PC-3 (cell line): ENCODE results near the gene SH3RF1. TPM values are rescaled to one million over a fixed set of nuclear protein-coding genes. Genes with fewer than 3 reads are reported as not detected.

ENCODE experiments used
- ATAC-seq: fragments of 200-7000 bp; cut with Tn5 transposase; 2 replicates; pipeline ENCODE4 v1.9.1; 2020; ENCODE audit warnings: mild to moderate bottlenecking, moderate library complexity
- BruUV-seq: library from RNA; stranded (reverse); fragments of 400-500 nt; replicated peaks from 2 replicates; lab custom pipeline; 2021; lab: Mats Ljungman, UMichigan
- CTCF ChIA-PET: fragments of 300-600 bp; sonication (Branson Sonifier 250); formaldehyde crosslinking; loops from one replicate; lab custom pipeline; 2022; ENCODE audit warnings: antibody characterized with exemption; lab: Charles Lee
- POLR2A ChIA-PET: fragments of 300-600 bp; sonication (Branson Sonifier 250); formaldehyde crosslinking; loops from one replicate; lab custom pipeline; 2022; ENCODE audit warnings: antibody characterized with exemption; ENCODE audit not compliant: unreplicated experiment; lab: Charles Lee
- DNase-seq: peaks from one replicate; pipeline ENCODE4 v3.0.0-alpha.2; 2015
- H2AFZ ChIP-seq: fragments of 300-600 bp; sonication (generic); 2 replicates; pipeline ENCODE4 v1.6.0; 2016; ENCODE audit warnings: antibody characterized with exemption, low read length
- H3F3A ChIP-seq: fragments of 300-600 bp; sonication (generic); one replicate; pipeline ENCODE4 v1.6.0; 2017; ENCODE audit warnings: antibody characterized with exemption, low read length, control low read depth, mild to moderate bottlenecking; ENCODE audit not compliant: unreplicated experiment
- H3K27ac ChIP-seq: fragments of 300-600 bp; sonication (generic); 2 replicates; pipeline ENCODE4 v1.5.1; 2016; ENCODE audit warnings: mild to moderate bottlenecking, low read length
- H3K27me3 ChIP-seq: fragments of 300-600 bp; sonication (generic); 2 replicates; pipeline ENCODE4 v1.6.1; 2016; ENCODE audit warnings: low read length, mixed read lengths
- H3K36me3 ChIP-seq: fragments of 300-600 bp; sonication (generic); 2 replicates; pipeline ENCODE4 v1.6.1; 2016; ENCODE audit warnings: low read depth, mixed run types, low read length, mixed read lengths
- H3K4me1 ChIP-seq: fragments of 300-600 bp; sonication (generic); 2 replicates; pipeline ENCODE4 v1.5.1; 2016; ENCODE audit warnings: low read length; ENCODE audit not compliant: insufficient read depth
- H3K4me2 ChIP-seq: fragments of 300-600 bp; sonication (generic); 2 replicates; pipeline ENCODE4 v1.6.0; 2016; ENCODE audit warnings: low read length
- H3K4me3 ChIP-seq: fragments of 300-600 bp; sonication (generic); 2 replicates; pipeline ENCODE4 v1.5.1; 2016; ENCODE audit warnings: mild to moderate bottlenecking, low read length, mixed read lengths
- H3K79me2 ChIP-seq: fragments of 300-600 bp; sonication (generic); 2 replicates; pipeline ENCODE4 v1.6.1; 2017; ENCODE audit warnings: low read length, mixed read lengths
- H3K9ac ChIP-seq: fragments of 300-600 bp; sonication (generic); 2 replicates; pipeline ENCODE4 v1.6.0; 2016; ENCODE audit warnings: mild to moderate bottlenecking, low read length
- H3K9me2 ChIP-seq: fragments of 300-600 bp; sonication (generic); replicated peaks from 2 replicates; pipeline ENCODE4 v1.6.1; 2016; ENCODE audit warnings: mixed run types, low read length, mixed read lengths
- H3K9me3 ChIP-seq: fragments of 300-600 bp; sonication (generic); 2 replicates; pipeline ENCODE4 v1.6.1; 2016; ENCODE audit warnings: low read length, mixed read lengths
- H4K20me1 ChIP-seq: fragments of 300-600 bp; sonication (generic); 2 replicates; pipeline ENCODE4 v1.6.1; 2016; ENCODE audit warnings: low read length, mixed read lengths
- CTCF ChIP-seq: fragments of 300-600 bp; sonication (generic); conservative IDR thresholded peaks from 2 replicates; pipeline ENCODE4 v1.5.1; 2017; ENCODE audit warnings: antibody characterized with exemption, low read depth, mild to moderate bottlenecking, low read length
- EZH2 ChIP-seq: fragments of 300-600 bp; sonication (generic); IDR thresholded peaks from one replicate; pipeline ENCODE4 v1.6.1; 2017; ENCODE audit warnings: antibody characterized with exemption, mild to moderate bottlenecking, low read length; ENCODE audit not compliant: unreplicated experiment
- EZH2phosphoT487 ChIP-seq: fragments of 300-600 bp; sonication (generic); IDR thresholded peaks from 2 replicates; pipeline ENCODE4 v1.6.1; 2018; ENCODE audit warnings: mild to moderate bottlenecking, antibody characterized with exemption, low read length, borderline replicate concordance
- intact Hi-C: fragments of 100-400 bp; cut with micrococcal nuclease; formaldehyde crosslinking; loops from 2 replicates; pipeline ENCODE4 v1.9.0; 2023
- total RNA-seq: library from RNA; depleted of rRNA; stranded (reverse); fragments of >200 nt; gene quantifications from 2 replicates; pipeline ENCODE4 v1.2.3, GENCODE V29; 2014

SH3RF1 gene
- total RNA-seq, 1 experiment from 2014 or later = 21.0 TPM

GRCh38 chr4:169108303-169108702 is 162.5 kb downstream of the SH3RF1 start:
- Histone ChIP-seq H3F3A (no peaks in the 10 kb centered on the region), H3K4me1 (peaks cover 19% of the 10 kb centered on the region), H3K79me2 (peaks cover 2% of the 10 kb centered on the region; the same call in 1 of the 2 replicates), H3K4me3 (no peak overlapping the region), H3K36me3 (peaks cover 17% of the 10 kb centered on the region), H2AFZ (no peak overlapping the region), H4K20me1 (no peaks in the 10 kb centered on the region), H3K27me3 (no peaks in the 10 kb centered on the region), H3K9ac (no peak overlapping the region), H3K9me2 (no peaks in the 10 kb centered on the region), H3K27ac (no peak overlapping the region), H3K9me3 (no peaks in the 10 kb centered on the region), H3K4me2 (no peak overlapping the region)
- DNase-seq = no peak
- intact Hi-C loops = no loop called here
- TF ChIP-seq CTCF (no peak), EZH2 (no peak), EZH2phosphoT487 (no peak)
- ChIA-PET POLR2A (no interaction called here), CTCF (no interaction called here)
- no TSS peak for BruUV-seq
- no peak for ATAC-seq

- DNase-seq (no peak), ATAC-seq (no peak)
- no peaks in the 10 kb centered on the region for H3K9me3 ChIP-seq
- peaks cover 20% of the 10 kb centered on the region for H3K4me1 ChIP-seq
- CTCF ChIA-PET = no interaction called here
- H3K4me2 ChIP-seq = no peak overlapping the region
- H3F3A ChIP-seq = no peaks in the 10 kb centered on the region
- intact Hi-C loops = no loop called here
- no TSS peak for BruUV-seq
- H3K9me2 ChIP-seq = no peaks in the 10 kb centered on the region
- no peak overlapping the region for H3K9ac ChIP-seq
- no peak overlapping the region for H2AFZ ChIP-seq
- H3K27me3 ChIP-seq = no peaks in the 10 kb centered on the region
- peaks cover 4% of the 10 kb centered on the region; the same call in 1 of the 2 replicates for H3K79me2 ChIP-seq
- no peak overlapping the region for H3K27ac ChIP-seq
- H3K4me3 ChIP-seq = no peak overlapping the region
- POLR2A ChIA-PET = no interaction called here
- H4K20me1 ChIP-seq = no peaks in the 10 kb centered on the region
- TF ChIP-seq EZH2 (no peak), CTCF (no peak), EZH2phosphoT487 (no peak)
- peaks cover 17% of the 10 kb centered on the region for H3K36me3 ChIP-seq
These were observed 163.2 kb downstream of the SH3RF1 start for GRCh38 chr4:169107528-169107927.

GRCh38 chr4:169106696-169107229 is 164.0 kb downstream of the SH3RF1 start:
- BruUV-seq = no TSS peak
- no peak for DNase-seq
- peaks cover 16% of the 10 kb centered on the region for H3K36me3 ChIP-seq
- no peak for ATAC-seq
- no peak overlapping the region for H3K27ac ChIP-seq
- H2AFZ ChIP-seq = no peak overlapping the region
- no peaks in the 10 kb centered on the region for H3K9me2 ChIP-seq
- H3K4me1 ChIP-seq = peaks cover 20% of the 10 kb centered on the region
- TF ChIP-seq CTCF = no peak
- TF ChIP-seq EZH2 = no peak
- TF ChIP-seq EZH2phosphoT487 = no peak
- H3K4me3 ChIP-seq = no peak overlapping the region
- H3K79me2 ChIP-seq = peaks cover 9% of the 10 kb centered on the region; the same call in 1 of the 2 replicates
- no peaks in the 10 kb centered on the region for H4K20me1 ChIP-seq
- intact Hi-C loops = no loop called here
- H3K27me3 ChIP-seq = no peaks in the 10 kb centered on the region
- ChIA-PET POLR2A (no interaction called here), CTCF (no interaction called here)
- H3F3A ChIP-seq = no peaks in the 10 kb centered on the region
- H3K9ac ChIP-seq = no peak overlapping the region
- H3K9me3 ChIP-seq = no peaks in the 10 kb centered on the region
- no peak overlapping the region for H3K4me2 ChIP-seq
